NCI-H69 (cell line): ENCODE data around the gene NDUFS6.
"Not testable (repeated sequence)": the region's sequence is repeated elsewhere in the genome, so short reads cannot be mapped to it uniquely, and the experiment has no call there.

Experiments used
- DNase-seq: peaks from one replicate; lab custom pipeline; 2025; lab: John Stamatoyannopoulos, UW

The NDUFS6 gene

DNA sequence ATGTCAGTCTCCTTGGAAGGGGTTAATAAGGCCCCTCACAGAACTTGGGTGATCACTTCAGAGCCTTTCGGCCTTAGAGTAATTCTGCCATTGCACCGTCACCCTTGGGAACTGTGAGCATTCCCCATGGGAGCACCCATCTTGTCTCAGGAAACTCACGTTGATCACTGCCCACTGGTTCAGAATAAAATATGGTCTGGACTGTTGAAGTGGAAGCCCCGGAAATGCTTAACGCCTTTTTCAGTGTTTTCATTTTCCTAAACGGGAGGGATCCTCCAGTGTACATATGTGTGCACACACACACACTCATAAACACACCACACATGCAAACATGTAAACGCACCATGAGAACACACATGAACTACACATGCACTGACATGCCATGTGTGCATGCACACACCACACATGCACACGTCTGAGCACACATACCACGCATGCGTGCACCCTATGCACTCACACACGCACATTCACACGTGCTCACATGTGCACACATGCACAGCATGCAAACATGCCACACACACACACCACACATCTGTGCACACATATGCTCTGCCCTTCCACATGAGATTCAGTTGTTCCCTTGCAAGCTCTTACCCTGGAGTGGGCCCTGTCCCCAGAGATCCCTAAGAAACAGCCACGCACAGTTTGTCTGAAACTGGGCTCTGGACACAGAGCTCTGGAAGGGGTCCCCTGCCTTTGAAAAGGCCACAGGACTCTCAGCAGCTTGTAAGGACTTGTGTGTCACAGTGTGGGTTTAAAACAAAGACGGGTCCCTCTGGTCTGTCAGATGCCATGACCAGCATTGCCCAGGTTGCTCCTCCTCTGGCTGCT is 18.6 kb upstream of the NDUFS6 start:
- DNase-seq = no peak

DNA sequence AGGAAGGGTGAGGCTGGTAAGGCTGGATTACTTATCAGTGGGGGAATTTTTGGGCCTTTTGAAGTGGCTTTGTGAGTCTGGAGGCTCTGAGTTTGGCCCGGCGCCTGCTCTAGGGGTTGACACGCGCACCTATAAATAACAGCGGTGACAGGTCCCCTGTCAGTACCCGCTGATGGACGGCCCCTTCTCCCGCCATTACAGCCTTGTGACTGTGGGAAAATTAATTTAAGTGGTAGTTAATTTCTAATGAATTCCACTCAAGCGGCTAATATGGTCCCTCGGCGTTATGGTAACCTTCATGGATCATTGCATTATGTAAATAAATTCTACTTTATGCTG is 18.0 kb upstream of the NDUFS6 start:
- DNase-seq = peak; percentile 24

DNA sequence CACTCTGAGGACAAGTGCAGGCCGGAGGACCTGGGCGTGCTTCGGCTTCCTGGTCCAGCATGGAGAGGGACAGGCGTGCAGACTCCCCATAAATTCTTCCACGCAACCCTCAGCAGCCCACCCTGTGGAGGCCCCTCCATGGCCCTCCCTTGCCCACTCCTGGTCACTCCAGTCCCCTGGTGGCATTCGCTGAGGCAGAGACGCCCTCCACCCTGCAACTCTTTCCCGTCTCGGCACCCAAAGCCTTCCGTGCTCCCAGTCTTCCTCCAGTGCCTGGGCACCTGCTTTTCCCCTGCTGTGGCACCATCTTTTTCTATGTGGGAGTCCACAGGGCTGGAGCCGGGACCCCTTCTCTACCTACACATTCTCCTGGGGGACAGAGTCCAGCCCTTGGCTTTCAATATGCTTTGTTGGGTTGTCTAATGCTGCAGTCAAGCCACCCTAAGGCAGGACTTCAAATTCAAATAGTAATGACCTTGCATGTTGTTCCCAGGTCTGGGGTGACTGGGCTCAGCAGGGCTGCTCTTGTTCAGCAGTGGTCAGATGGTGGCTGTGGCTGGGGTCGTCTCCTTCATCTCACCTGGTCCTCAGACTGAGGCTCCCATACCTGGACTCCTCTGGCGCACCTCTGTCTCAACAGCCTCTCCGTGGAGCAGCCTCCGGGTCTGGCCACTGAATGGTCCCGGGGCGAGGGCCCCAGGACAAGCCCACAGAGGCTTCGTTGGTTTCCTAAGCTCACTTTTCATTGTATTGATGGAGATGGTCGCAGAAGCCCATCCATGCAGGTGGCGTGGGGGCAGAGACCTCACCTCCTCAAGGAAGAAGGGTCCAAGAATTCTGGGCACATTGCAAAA is 16.8 kb upstream of the NDUFS6 start:
- DNase-seq = no peak

GRCh38 chr5:1785062-1785461 is 16.1 kb upstream of the NDUFS6 start:
- no peak for DNase-seq

DNA sequence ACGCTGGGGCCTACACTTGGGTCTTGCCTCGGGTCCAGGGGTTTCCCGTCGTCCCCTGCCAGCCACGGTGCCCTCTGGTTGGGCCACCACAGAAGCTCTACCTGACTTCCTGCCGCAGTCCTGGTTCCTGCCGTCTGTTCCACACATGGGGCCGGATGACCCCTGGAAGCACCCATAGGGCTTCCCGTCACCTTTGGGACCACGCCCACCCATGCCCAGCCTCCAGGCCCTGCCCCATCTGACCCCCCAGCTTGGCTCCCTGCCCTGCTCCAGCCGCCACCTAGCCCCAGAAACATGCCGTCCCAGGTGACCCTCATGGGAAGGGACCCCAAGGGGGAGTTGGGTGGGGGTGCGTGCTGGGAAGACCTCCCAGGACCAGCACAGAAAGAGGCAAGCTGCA is 15.2 kb upstream of the NDUFS6 start:
- DNase-seq = no peak

- no peak for DNase-seq
These were observed 14.4 kb upstream of the NDUFS6 start for GRCh38 chr5:1786621-1787471.

DNA sequence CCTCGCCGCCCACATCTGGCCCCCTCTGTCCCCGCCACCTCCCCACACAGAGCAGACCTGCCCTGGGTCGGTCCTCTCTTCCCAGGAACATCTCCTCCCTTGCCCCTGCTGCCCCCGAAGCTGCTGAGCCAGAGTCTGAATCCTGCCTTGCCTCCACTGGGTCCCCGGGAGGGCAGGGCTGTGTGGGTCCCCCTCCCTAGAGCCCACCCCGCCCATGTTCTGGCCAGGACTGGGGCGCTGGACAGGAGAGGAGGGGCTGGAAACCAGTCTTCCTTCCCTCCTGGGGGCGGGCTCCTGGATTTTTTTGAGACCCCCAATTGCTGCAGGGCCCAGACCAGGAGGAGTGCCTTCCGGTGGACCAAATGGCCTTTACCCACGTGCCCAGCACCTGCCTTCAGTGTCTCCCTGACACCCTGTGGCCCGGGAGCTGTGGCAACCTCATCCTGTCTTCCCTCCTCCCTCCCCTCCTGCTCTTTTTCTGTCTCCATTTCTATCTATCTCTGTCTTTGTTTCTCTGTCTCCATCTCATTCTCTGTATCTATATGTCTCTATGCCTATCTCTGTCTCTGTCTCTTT is 13.6 kb upstream of the NDUFS6 start:
- no peak for DNase-seq

DNA sequence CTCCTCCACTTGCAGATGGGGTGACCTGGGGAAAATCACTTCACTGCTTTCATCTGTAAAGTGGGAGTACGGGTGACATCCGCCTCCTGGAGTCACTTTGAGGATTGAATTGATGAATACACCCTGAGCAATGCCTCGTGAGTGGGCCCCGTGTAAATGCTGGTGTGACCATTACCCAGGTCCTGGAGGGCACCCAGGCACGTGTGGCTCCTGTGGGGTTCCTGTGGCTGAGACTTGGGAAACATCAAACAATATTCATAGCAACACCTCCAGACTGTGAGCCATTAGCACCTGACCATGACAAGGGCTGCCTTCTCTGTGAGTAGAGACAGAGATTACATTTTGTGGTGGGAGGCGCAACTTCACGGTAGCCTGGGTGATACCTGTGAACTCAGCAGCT is 13.0 kb upstream of the NDUFS6 start:
- no peak for DNase-seq

GRCh38 chr5:1788828-1789227 is 12.4 kb upstream of the NDUFS6 start:
- DNase-seq = no peak

- not testable (repeated sequence) for DNase-seq
These were observed 11.8 kb upstream of the NDUFS6 start for GRCh38 chr5:1789438-1789833.

DNA sequence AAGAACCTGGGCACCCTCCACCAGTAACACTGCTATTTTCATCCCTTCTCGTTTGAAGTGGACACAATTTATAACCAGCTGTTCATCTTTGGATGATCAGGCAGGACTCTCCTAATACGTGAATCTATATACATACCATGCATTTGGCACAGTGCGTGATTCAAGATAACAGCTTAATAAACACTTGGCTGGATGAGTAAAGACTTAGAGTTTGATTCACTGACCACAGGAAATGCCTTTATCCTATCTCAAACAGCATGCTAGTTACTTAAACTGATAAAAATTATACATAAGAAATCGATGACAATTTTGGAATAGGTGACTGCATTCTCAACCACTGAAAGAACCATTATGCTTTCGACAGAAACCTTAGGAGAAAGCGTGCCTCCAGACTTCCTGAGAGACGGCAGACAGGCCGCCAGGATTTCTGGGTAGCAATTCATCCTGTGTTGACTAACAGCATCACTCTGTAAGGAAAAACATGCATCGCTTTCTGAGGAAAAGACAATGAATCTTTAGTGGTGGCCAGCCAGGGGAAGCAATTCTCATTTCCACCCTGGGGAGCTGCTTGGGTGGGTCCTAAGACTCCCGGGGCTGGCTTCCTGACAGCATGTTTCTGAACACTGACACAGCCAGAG is 11.3 kb upstream of the NDUFS6 start:
- no peak for DNase-seq

- DNase-seq = no peak
These were observed 10.0 kb upstream of the NDUFS6 start for GRCh38 chr5:1791176-1791575.

DNA sequence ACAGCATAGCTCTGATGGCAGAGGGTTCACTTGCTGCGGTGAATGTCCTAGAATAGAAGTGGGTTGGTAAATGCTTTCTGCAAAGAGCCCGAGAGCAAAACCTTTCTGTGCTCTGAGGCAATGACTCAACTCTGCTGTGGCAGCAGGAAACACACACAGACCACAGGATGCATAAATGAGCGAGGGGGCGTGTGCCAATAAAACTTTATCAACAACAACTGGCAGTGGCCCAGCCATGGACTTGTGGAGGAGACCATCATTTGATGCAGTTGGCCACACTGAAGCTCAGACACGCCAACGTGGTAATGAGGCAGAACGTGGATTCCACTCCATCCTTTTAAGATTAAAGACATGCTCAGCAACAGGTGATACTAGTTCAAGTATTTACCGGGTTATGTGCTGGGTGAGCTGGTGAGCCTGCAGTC is 8.4 kb upstream of the NDUFS6 start:
- no peak for DNase-seq

DNA sequence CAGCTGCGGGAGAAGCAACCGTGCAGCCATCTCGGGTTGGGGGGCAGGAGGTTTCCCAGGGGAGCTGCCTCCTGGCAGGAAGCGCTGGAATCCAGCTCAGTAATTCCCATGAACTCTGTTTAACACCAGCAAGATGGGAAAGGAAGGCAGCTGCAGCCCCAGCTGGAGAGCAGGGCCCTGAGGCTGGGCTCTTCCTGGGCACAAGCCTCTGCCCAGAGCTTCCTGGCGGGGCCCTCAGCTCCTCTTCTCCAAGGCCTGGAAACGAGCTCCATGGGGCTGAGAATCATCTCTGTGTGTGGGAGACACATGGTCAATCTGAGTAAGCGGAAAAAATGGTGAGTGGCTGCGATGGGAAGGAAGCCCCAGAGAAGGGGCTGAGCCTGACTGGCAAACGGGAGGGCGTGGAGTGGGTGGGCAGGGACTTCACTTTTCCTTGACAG is 7.9 kb upstream of the NDUFS6 start:
- DNase-seq = peak; percentile 34

DNA sequence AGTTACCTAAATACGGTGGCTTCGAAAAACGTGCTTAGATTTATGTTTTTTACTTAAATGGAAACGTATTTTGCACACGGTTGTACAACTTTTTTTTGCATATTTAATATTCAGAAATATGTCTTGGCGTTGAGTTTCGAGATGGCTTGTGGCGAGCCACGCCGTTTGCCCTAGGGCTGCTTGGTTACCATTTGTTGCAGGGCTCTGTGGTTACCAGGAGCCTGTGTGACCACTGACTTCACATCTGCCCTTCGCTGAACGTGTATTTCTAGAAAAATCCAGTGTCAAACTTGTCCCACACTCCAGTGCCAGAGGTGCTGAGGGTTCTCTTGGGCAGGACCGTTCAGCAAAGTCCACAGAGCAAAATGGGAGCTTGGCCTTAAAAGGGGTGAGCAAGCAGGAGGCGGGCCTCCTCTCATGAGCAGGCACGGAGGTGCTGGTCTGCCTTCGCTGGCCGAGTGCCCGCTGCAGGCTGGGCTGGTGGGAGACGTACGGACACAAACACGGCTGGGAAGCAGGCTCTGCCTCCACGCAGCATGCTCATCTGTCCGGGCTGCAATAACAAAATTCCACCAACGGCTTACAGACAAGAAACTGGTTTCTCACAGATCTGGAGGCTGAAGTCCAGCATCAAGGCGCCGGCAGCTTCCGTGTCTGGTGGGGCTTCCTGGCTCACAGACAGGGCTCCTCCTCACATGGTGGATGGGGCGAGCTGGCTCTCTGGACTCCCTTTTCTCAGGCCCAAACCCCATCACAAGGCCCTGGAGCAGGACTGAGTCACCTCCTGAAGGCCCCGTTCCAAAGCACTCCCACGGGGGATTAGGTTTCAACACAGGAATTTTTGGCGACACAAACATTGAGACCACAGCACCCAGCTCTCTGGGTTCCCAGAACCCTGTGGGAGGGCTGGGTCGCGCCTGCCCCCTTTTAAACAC is 7.0 kb upstream of the NDUFS6 start:
- no peak for DNase-seq

DNA sequence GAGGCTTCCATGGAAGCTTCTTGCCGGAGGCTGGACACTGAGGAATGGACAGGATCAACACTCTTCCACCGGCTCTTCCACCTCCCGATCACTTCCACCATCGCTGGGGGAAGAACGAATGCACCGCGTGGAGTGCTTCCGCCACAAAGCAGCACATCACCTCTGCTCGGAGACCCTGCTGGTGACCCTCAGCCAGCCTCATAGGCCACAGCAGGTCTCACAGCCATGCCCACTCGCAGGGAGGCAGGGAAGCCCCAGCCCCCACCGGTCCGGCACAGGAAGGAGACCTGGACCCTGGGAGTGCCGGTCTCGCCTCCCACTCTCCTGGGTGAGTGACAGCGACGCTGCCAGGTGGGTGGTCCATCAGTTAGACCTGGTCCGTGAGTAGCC is 6.3 kb upstream of the NDUFS6 start:
- no peak for DNase-seq

DNA sequence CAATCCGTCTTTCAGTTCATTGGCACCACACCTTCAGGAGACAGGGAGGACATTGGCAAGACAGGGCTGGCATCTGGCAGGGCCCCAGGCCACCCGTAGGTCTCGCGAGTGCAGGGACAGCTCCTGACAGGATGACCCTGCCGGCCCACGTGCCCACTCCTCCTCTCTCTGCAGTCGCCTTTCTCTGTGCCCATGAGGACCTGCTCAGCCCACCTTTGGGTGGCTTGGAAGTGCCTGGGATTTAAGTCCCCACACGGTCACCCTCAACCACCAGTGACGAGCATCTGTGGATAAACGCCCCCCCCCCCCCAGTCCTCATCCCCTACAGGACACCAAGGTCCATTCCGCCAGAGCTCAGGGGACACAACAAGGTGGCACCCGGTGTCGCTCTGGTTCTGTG is 5.7 kb upstream of the NDUFS6 start:
- no peak for DNase-seq

GRCh38 chr5:1795931-1796330 is 5.3 kb upstream of the NDUFS6 start:
- DNase-seq = no peak

GRCh38 chr5:1796371-1797102 is 4.7 kb upstream of the NDUFS6 start:
- DNase-seq = no peak
